ENCODE measurements around the gene SH3RF3.
A peak's percentile ranks its signal among the peaks of the same experiment; 100 is the strongest.
"Not testable (repeated sequence)": the region's sequence is repeated elsewhere in the genome, so short reads cannot be mapped to it uniquely, and the experiment has no call there.

SH3RF3 gene

GRCh38 chr2:109118321-109118720 is 10.7 kb upstream of the SH3RF3 start:
- DNase-seq (ENCODE audit: low spot score), result no peak

DNA sequence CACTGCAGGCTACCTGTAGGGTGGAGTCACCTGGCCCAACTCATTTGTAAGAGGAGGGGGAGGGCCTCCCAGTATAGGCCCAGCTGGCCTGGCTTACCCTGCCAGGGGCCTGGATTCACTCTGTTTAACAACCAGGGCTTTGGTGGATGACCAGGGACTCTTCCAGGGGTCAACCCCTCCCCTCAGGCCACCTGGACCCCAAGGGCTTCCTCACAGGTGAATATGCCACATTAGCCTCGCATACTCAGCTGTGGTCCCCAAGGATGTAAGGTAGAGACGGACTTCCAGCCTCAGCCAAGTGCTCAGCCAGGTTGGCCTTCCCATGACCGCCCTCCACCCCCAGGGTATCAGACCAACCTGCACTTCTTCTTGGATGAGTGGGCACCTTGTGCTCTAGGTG is 8.8 kb upstream of the SH3RF3 start:
- DNase-seq (ENCODE audit: low spot score), result no peak

DNA sequence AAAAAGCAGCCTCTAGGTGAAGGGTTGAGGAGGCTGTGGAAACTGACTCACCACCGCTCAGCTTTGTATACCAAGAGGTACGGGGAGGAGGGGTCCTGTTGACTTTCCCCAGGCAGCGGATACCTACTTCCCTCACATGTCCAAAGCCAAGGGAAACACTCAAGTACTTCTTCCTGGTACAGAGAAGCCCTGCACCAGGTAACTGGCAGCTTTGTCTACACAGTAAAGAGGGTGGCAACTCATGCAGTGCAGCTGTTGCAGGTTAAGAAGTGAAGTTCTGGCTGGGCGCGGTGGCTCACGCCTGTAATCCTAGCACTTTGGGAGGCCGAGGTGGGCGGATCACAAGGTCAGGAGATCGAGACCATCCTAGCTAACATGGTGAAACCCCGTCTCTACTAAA is 8.3 kb upstream of the SH3RF3 start:
- not testable (repeated sequence) for DNase-seq (ENCODE audit: low spot score)

DNA sequence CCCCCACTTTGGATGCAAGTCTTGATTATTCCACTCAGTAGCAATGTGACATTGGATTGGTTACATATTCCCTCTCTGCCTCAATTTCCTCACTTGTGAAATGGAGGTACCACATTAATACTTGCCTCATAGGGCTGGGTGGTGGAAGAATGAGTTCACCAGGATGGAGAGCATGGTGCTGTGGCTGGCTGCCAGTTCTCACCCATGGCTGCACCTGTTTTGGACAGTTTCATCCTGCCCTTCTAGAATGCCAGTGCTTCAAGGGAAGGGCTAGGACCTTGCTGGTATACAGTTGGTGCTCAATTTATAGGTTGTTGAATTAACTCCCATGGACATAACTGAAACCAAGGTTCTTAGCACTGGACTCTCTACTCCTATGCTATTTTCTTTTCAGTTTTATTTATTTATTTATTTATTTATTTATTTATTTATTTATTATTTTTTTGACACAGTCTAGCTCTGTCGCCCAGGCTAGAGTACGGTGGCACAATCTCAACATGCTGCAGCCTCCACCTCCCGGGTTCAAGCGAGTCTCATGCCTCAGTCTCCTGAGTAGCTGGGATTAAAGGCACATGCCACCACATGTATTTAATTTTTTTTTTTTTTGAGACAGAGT is 5.3 kb upstream of the SH3RF3 start:
- DNase-seq (ENCODE audit: low spot score), result no peak

DNA sequence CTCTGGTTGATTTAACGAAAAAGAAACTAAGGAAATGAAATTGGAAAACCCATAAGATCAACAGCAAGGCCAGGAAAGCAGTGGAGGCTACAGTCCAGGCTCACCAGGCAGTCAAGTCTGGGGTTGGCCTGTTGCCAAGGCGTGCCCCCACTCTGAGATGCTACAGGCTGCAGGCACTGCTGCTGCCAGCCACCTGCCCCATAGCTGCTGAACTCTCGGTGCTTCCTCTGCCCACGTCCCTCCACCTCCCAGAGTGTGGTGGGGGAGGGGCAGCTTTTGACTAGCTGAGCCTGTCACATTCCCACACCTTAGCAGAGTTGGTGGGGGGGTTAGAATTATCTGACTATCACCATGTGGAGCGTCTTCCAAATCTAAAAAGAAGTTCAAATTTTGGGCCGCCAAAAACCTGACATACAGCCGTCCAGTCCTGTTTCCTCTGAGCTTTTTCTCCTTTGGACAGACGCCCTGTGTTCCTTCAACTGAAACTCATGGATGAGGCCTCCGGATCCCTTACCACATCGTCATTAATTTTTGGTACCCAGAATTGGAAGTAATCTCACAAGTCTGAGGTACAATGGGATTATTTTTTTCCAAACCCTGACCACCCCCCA is 3.9 kb upstream of the SH3RF3 start:
- DNase-seq (ENCODE audit: low spot score), result peak; percentile 84

DNA sequence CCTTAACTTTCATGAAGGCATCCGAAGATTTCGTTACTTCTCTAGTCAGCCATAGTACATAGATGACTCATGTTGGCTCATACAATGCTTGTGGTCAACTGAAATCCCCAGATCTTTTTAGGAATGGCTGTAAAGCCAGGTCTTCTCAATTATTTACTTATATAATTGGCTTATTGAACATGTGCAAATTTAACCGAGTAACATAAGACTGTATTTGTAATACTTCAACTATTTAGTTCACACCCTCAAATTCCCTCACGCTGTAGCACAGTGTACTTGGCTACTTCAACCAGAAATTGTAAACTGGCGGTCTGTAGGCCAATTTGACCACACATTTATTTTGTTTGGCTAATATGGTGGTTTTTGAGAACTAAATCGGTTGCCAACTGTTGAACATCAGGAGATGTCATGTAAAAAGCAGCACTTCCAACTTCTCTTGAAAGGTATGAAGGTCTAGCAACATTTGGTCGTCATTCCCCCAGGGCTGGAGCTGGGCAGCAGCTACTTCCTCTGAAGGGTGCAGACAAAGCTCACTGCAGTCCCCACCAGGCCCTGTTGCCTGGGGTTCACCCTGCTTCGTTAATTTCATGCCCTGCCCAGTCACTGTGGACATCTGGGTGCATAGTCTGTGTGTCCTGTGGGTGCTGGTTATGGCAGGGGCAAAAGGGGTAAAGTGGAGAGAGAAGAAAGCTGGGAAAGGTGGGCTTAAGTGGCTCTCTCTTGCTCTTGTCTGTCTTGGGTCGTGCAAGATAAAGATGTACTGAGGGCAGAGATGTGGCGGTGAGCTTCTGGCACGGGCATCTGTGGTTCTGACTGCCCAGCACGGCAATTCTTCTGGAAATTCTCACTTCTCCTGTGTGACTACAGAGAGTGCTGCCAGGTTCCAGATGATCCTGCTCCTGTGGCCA is 3.2 kb upstream of the SH3RF3 start:
- DNase-seq (ENCODE audit: low spot score), result peak; percentile 93

- DNase-seq (ENCODE audit: low spot score), result peak; percentile 95
Measured at GRCh38 chr2:109126501-109126860, 2.5 kb upstream of the SH3RF3 start.

GRCh38 chr2:109127556-109127955 is 1.4 kb upstream of the SH3RF3 start:
- DNase-seq (ENCODE audit: low spot score), result no peak

GRCh38 chr2:109128048-109128615 is 873 bp upstream of the SH3RF3 start:
- DNase-seq (ENCODE audit: low spot score), result peak; percentile 91

DNA sequence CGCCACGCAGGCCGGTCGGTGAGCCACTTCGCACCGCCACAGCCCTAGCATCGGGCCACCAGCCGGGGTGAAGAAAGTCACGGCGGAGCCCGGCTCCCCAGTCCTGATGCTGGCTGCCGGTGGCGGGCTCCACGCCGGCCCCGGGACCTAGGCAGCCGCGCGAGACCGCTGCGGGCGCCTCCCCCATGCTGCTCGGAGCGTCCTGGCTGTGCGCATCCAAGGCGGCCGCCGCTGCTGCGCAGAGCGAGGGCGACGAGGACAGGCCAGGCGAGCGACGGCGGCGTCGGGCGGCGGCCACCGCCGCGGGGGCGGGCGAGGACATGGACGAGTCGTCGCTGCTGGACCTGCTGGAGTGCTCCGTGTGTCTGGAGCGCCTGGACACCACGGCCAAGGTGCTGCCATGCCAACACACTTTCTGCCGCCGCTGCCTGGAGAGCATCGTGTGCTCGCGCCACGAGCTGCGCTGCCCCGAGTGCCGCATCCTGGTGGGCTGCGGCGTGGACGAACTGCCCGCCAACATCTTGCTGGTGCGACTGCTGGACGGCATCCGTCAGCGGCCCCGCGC is 433 bp downstream of the SH3RF3 start:
- DNase-seq (ENCODE audit: low spot score), result peak; percentile 15

DNA sequence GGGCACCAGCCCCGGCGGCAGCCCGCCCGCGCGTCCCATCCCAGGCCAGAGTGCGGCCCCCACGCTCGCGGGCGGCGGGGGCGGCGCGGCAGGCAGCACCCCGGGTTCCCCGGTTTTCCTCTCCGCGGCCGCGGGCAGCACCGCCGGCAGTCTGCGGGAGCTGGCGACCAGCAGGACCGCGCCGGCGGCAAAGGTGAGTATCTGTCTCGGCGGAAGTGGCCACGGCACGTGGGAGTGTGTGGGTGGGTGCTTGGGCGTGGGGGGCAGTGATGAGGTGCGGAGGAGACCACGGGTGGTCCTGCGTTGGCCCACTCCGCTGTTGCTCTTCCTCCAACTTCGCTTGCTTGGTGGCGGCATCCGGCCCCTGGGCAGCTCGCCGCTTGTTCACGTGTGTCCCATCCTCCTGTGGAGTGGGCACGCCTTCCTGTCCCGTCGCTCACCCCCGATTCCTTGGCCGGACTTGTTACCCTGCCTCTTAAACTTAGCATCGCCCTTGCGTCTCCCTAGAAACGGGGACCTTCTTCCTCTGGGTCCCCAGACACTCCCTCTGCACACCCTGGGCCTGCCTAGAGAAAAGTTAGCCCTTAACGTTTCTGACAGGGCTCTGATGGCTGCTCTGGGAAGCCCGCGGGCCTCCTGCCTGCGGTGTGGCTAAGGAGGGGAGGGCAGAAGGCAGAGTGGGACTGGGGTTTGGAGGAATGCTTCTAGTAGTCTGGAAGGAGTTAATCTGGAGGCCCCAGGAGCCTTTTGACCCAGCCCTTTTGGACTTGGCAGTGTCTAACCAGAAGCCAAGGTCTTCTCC is 1.1 kb downstream of the SH3RF3 start:
- no peak for DNase-seq (ENCODE audit: low spot score)

DNA sequence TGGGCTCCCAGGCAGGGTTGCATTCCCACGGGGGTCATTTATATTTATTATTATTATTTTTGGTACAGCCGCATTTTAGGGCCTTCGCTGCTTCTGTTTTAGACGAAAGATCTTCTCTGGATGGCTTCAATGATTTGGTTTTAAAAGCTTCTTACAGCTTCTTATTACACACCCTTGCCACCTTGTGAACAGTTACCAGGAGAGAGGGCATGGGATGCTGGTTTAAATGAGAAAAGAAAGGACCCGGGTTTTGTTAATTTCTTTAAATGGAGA is 1.7 kb downstream of the SH3RF3 start:
- DNase-seq (ENCODE audit: low spot score), result no peak

- DNase-seq (ENCODE audit: low spot score), result no peak
Measured at GRCh38 chr2:109131777-109132176, 2.8 kb downstream of the SH3RF3 start.

DNA sequence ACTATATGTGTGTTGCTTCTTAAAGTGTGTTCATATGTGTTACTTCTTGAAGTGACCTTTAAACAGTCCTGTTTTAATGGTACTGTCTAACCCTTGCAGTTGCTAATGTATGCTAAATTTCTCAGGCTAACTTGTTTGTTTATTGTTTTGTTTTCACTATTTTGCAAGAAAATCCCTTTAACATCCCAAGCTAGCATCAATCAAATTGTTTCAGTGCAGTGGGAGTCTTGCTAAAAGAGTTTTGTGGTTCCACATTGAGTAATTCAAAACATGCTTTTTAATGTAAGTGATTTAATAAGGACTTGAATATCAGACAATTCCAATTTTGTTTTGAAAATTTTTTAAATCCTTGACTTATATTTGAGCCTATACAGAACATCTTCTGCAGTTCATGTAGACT is 3.6 kb downstream of the SH3RF3 start:
- DNase-seq (ENCODE audit: low spot score), result no peak

GRCh38 chr2:109133746-109134145 is 4.7 kb downstream of the SH3RF3 start:
- DNase-seq (ENCODE audit: low spot score), result no peak

- no peak for DNase-seq (ENCODE audit: low spot score)
Measured at GRCh38 chr2:109134741-109135358, 5.8 kb downstream of the SH3RF3 start.

DNA sequence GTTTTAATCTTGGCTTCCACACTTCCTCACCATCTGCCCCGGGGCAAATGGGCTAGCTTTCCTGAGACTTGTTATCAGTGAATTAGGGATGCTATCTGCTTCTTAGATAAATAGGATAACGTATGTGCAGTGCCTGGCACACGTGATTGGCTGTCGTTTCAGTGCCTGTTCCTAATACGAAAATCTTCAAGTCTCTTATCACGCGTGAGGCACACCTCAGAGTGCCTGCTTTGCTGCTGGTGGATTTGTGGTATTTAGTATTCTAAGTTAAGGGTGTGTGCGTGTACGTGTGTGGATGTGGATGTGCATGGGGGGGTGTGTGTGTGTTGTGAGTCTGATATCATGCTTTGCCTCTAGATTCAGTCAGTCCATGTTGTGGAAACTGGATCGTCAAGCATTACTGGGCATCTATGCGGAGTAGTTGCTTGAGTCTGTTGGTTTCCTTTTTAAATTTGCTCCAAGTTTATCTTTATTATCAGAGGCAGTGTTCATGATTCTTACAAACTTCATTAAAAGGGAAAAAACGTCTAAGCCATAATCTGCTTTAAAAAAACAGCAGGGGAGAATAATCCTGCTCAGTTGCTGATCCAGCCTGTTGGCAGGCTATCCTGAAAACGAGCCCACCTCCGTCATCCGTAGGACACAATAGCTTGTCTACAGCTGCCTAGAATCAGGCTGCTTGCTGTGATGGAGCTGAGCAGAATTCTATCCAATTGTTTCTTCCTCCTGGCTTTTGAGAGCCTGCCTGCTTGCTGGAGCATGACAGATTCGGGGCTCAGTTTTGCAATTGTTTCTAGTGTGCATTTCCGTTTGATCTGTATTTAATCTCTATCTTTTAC is 6.6 kb downstream of the SH3RF3 start:
- no peak for DNase-seq (ENCODE audit: low spot score)

DNA sequence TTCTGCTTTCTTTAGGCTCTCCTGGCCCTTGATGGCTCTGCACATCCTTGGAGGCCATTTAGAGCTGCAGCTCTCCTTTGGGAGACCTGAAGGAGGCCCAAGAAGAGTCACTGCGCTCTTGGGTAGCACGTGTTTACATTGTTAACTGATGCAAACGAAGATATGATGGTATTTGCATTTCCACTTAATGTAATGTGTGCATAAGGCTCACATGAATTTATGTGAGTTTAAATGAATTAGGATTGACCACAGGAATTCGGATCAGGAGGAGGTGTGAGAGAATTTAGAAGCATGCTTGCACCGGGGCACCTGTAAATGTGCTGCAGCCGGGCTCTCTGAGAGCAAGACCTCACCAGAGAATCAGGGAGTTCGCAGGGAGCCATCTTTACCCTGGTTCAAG is 7.5 kb downstream of the SH3RF3 start:
- DNase-seq (ENCODE audit: low spot score), result no peak

GRCh38 chr2:109137616-109138015 is 8.6 kb downstream of the SH3RF3 start:
- no peak for DNase-seq (ENCODE audit: low spot score)

DNA sequence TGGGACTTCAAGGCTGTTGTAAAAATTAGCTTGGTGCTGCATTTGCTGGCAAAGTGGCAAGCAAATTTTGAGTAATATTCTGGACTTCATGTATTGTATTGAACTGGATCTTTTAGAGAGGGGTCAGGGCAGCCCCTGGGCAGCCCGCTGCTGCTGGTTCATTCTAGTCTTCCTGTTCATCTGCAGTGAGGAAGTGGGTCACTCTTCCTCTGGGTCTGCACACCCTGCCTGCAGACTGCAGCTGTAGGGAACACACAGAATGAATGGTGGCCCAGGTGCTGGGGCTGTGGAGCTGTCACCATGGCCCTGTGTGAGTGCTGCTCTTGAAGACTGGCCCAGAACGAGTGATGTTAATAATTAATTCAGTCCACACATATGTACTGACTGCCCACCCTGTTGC is 9.4 kb downstream of the SH3RF3 start:
- no peak for DNase-seq (ENCODE audit: low spot score)

GRCh38 chr2:109139002-109139401 is 10.0 kb downstream of the SH3RF3 start:
- DNase-seq (ENCODE audit: low spot score), result no peak
